Mesendoderm (in vitro differentiated cells): ENCODE results near the gene CHSY1.

Experiments
- DNase-seq: peaks from one replicate; pipeline ENCODE4 v3.0.0; 2013
- H2AK5ac ChIP-seq: 2 replicates; pipeline ENCODE4 v1.6.1; 2013; ENCODE audit warnings: low read length, inconsistent platforms
- H2BK120ac ChIP-seq: 2 replicates; pipeline ENCODE4 v1.6.1; 2013; ENCODE audit warnings: low read depth, mild to moderate bottlenecking, low read length, moderate library complexity, mixed read lengths
- H2BK15ac ChIP-seq: replicated peaks from 2 replicates; pipeline ENCODE4 v1.6.1; 2013; ENCODE audit warnings: low read depth, mild to moderate bottlenecking, moderate library complexity
- H2BK5ac ChIP-seq: 2 replicates; pipeline ENCODE4 v1.6.1; 2013; ENCODE audit warnings: low read length, inconsistent platforms
- H3K18ac ChIP-seq: 2 replicates; pipeline ENCODE4 v1.6.1; 2013; ENCODE audit warnings: mild to moderate bottlenecking, low read length, mixed read lengths
- H3K23ac ChIP-seq: one replicate; pipeline ENCODE4 v1.6.1; 2013; ENCODE audit warnings: low read length
- H3K27ac ChIP-seq: 2 replicates; pipeline ENCODE4 v1.5.1; 2013; ENCODE audit warnings: low read depth, mild to moderate bottlenecking, inconsistent platforms, low read length, moderate library complexity
- H3K27me3 ChIP-seq: 2 replicates; pipeline ENCODE4 v1.6.1; 2013; ENCODE audit warnings: low read length, control low read depth, mild to moderate bottlenecking, inconsistent platforms; ENCODE audit not compliant: insufficient read depth, poor library complexity
- H3K36me3 ChIP-seq: 2 replicates; pipeline ENCODE4 v1.6.1; 2013; ENCODE audit warnings: low read length, inconsistent platforms; ENCODE audit not compliant: control insufficient read depth, insufficient read depth
- H3K4ac ChIP-seq: one replicate; pipeline ENCODE4 v1.6.1; 2013; ENCODE audit warnings: low read depth, mild to moderate bottlenecking, low read length, moderate library complexity
- H3K4me1 ChIP-seq: 2 replicates; pipeline ENCODE4 v1.6.1; 2013; ENCODE audit warnings: low read depth, low read length, inconsistent platforms; ENCODE audit not compliant: control insufficient read depth
- H3K4me2 ChIP-seq: 2 replicates; pipeline ENCODE4 v1.6.1; 2013; ENCODE audit warnings: low read length
- H3K4me3 ChIP-seq: 2 replicates; pipeline ENCODE4 v1.5.1; 2013; ENCODE audit warnings: mild to moderate bottlenecking, low read length
- H3K56ac ChIP-seq: one replicate; pipeline ENCODE4 v1.6.1; 2013; ENCODE audit warnings: low read length
- H3K79me1 ChIP-seq: 2 replicates; pipeline ENCODE4 v1.6.1; 2013; ENCODE audit warnings: low read length, inconsistent platforms
- H3K79me2 ChIP-seq: 2 replicates; pipeline ENCODE4 v1.6.1; 2013; ENCODE audit warnings: mild to moderate bottlenecking, low read length; ENCODE audit not compliant: control insufficient read depth, insufficient read depth
- H3K9ac ChIP-seq: 2 replicates; pipeline ENCODE4 v1.6.1; 2013; ENCODE audit warnings: low read length, inconsistent platforms
- H4K5ac ChIP-seq: one replicate; pipeline ENCODE4 v1.6.1; 2013; ENCODE audit warnings: low read length
- H4K8ac ChIP-seq: one replicate; pipeline ENCODE4 v1.6.1; 2013; ENCODE audit warnings: low read depth, mild to moderate bottlenecking, control low read depth, low read length, moderate library complexity
- WGBS: extraction: QIAGEN DNeasy Blood & Tissue Kit; methylation state at CpG from one replicate; pipeline ENCODE4 v1.1.7; 2013; ENCODE audit warnings: low lambda C conversion rate, missing lambda C conversion rate; ENCODE audit not compliant: insufficient coverage; ENCODE audit errors: extremely low coverage; 5-methylcytosine and 5-hydroxymethylcytosine counted together

Gene CHSY1

GRCh38 chr15:101272584-101272983 lies 20.7 kb upstream of the CHSY1 start:
- H4K8ac ChIP-seq: no peak overlapping the region
- H3K18ac ChIP-seq: no peak overlapping the region
- H3K56ac ChIP-seq: no peak overlapping the region
- no CpG with 5 or more reads among the region's 9 CpGs for WGBS
- peaks cover 15% of the 10 kb centered on the region for H3K79me2 ChIP-seq
- no peak overlapping the region for H3K4ac ChIP-seq
- H3K27ac ChIP-seq: no peak overlapping the region
- no peak overlapping the region for H2AK5ac ChIP-seq
- DNase-seq: no peak
- H3K9ac ChIP-seq: no peak overlapping the region
- no peak overlapping the region for H4K5ac ChIP-seq
- peaks cover 16% of the 10 kb centered on the region for H3K36me3 ChIP-seq
- no peak overlapping the region for H3K4me3 ChIP-seq
- no peak overlapping the region for H2BK120ac ChIP-seq
- no peak overlapping the region for H2BK5ac ChIP-seq
- H2BK15ac ChIP-seq: no peak overlapping the region
- H3K23ac ChIP-seq: no peak overlapping the region
- H3K4me1 ChIP-seq: no peaks in the 10 kb centered on the region
- H3K4me2 ChIP-seq: no peak overlapping the region
- H3K27me3 ChIP-seq: no peaks in the 10 kb centered on the region
- peaks cover 10% of the 10 kb centered on the region for H3K79me1 ChIP-seq

GRCh38 chr15:101269479-101270223 lies 17.8 kb upstream of the CHSY1 start:
- Histone ChIP-seq H3K27me3 (no peaks in the 10 kb centered on the region), H3K4me2 (no peak overlapping the region), H3K36me3 (peaks cover 11% of the 10 kb centered on the region), H3K18ac (no peak overlapping the region), H3K4me1 (peaks cover 5% of the 10 kb centered on the region), H4K5ac (no peak overlapping the region), H2BK15ac (no peak overlapping the region), H4K8ac (no peak overlapping the region), H3K56ac (no peak overlapping the region), H3K27ac (no peak overlapping the region), H3K23ac (no peak overlapping the region), H2AK5ac (no peak overlapping the region), H3K79me1 (no peaks in the 10 kb centered on the region), H3K79me2 (no peaks in the 10 kb centered on the region), H3K4ac (no peak overlapping the region), H2BK5ac (no peak overlapping the region), H3K9ac (no peak overlapping the region), H2BK120ac (no peak overlapping the region), H3K4me3 (no peak overlapping the region)
- peak; percentile 58 for DNase-seq
- WGBS: no CpG with 5 or more reads among the region's 16 CpGs

- Histone ChIP-seq H3K18ac (no peak overlapping the region), H3K56ac (no peak overlapping the region), H2AK5ac (no peak overlapping the region), H3K4ac (no peak overlapping the region), H3K27ac (no peak overlapping the region), H2BK120ac (no peak overlapping the region), H3K4me1 (peaks cover 5% of the 10 kb centered on the region), H3K4me3 (no peak overlapping the region), H3K23ac (no peak overlapping the region), H3K27me3 (no peaks in the 10 kb centered on the region), H4K8ac (no peak overlapping the region), H3K79me2 (no peaks in the 10 kb centered on the region), H3K79me1 (no peaks in the 10 kb centered on the region), H2BK5ac (no peak overlapping the region), H3K9ac (no peak overlapping the region), H4K5ac (no peak overlapping the region), H3K36me3 (peaks cover 4% of the 10 kb centered on the region), H2BK15ac (no peak overlapping the region), H3K4me2 (no peak overlapping the region)
- no CpG with 5 or more reads among the region's 18 CpGs for WGBS
- peak; percentile 62 for DNase-seq
These were observed 15.7 kb upstream of the CHSY1 start for GRCh38 chr15:101267320-101268104.

- Histone ChIP-seq H3K4me1 (peaks cover 5% of the 10 kb centered on the region), H2AK5ac (no peak overlapping the region), H4K8ac (no peak overlapping the region), H4K5ac (no peak overlapping the region), H3K79me1 (no peaks in the 10 kb centered on the region), H3K56ac (no peak overlapping the region), H2BK5ac (no peak overlapping the region), H3K27me3 (no peaks in the 10 kb centered on the region), H3K4ac (no peak overlapping the region), H2BK15ac (no peak overlapping the region), H3K18ac (no peak overlapping the region), H3K27ac (no peak overlapping the region), H3K4me3 (no peak overlapping the region), H3K4me2 (no peak overlapping the region), H3K36me3 (peaks cover 1% of the 10 kb centered on the region), H2BK120ac (no peak overlapping the region), H3K23ac (no peak overlapping the region), H3K79me2 (no peaks in the 10 kb centered on the region), H3K9ac (no peak overlapping the region)
- DNase-seq: no peak
- WGBS: no CpG with 5 or more reads among the region's 9 CpGs
These were observed 14.9 kb upstream of the CHSY1 start for GRCh38 chr15:101266787-101267186.

- H3K79me2 ChIP-seq: no peaks in the 10 kb centered on the region
- no peak overlapping the region for H2AK5ac ChIP-seq
- no peaks in the 10 kb centered on the region for H3K36me3 ChIP-seq
- no peak overlapping the region for H4K8ac ChIP-seq
- H4K5ac ChIP-seq: no peak overlapping the region
- no peak overlapping the region for H3K18ac ChIP-seq
- H3K23ac ChIP-seq: no peak overlapping the region
- no peaks in the 10 kb centered on the region for H3K27me3 ChIP-seq
- no peak overlapping the region for H3K27ac ChIP-seq
- no peak for DNase-seq
- H3K9ac ChIP-seq: no peak overlapping the region
- H2BK5ac ChIP-seq: no peak overlapping the region
- WGBS: no CpG with 5 or more reads among the region's 3 CpGs
- H2BK15ac ChIP-seq: no peak overlapping the region
- no peak overlapping the region for H3K56ac ChIP-seq
- no peak overlapping the region for H3K4me3 ChIP-seq
- H3K4ac ChIP-seq: no peak overlapping the region
- H3K79me1 ChIP-seq: no peaks in the 10 kb centered on the region
- H2BK120ac ChIP-seq: no peak overlapping the region
- peaks cover 5% of the 10 kb centered on the region for H3K4me1 ChIP-seq
- H3K4me2 ChIP-seq: no peak overlapping the region
These were observed 14.2 kb upstream of the CHSY1 start for GRCh38 chr15:101266034-101266433.
